Uterus (tissue), 2 donors: Measurements from ENCODE around the gene GSG1L.

ENCODE experiments used
- CTCF ChIP-seq, 4 experiments: fragments of 200-600 bp in 2 of 4; fragments of 450-650 bp in 2 of 4; sonication (generic) in 2 of 4; IDR thresholded peaks; one replicate each; pipeline ENCODE4 v1.5.1; 2016 to 2019; ENCODE audit warnings: antibody characterized with exemption in 4 of 4, mild to moderate bottlenecking in 2 of 4, moderate library complexity in 1 of 4
- POLR2A ChIP-seq, 2 donors: fragments of 450-650 bp; IDR thresholded peaks; one replicate each; pipeline ENCODE4 v1.6.1; 2016; ENCODE audit warnings: antibody characterized with exemption in 2 of 2, mild to moderate bottlenecking in 1 of 2, moderate library complexity in 1 of 2

- TF ChIP-seq CTCF (IDR thresholded peaks at IDR 0.05) (no peak), POLR2A (IDR thresholded peaks at IDR 0.05) (no peak)
Measured at GRCh38 chr16:27773344-27773743, 290.2 kb downstream of the GSG1L start.
